HepG2 (cell line): ENCODE measurements around the gene TOPBP1.

Experiments
- ADNP ChIP-seq: sonication (generic); formaldehyde crosslinking; IDR thresholded peaks from 2 replicates; pipeline ENCODE4 v1.4.0; 2020; ENCODE audit warnings: missing genetic modification reagents
- FOXC1 ChIP-seq: sonication (generic); formaldehyde crosslinking; IDR thresholded peaks from 2 replicates; pipeline ENCODE4 v1.8.0; 2022; ENCODE audit warnings: mild to moderate bottlenecking, missing genetic modification reagents, borderline replicate concordance
- JUN ChIP-seq: sonication (generic); formaldehyde crosslinking; IDR thresholded peaks from 2 replicates; pipeline ENCODE4 v1.4.0; 2020; ENCODE audit warnings: mild to moderate bottlenecking, missing genetic modification reagents
- PLRG1 ChIP-seq: fragments of 450-650 bp; conservative IDR thresholded peaks from 2 replicates; pipeline ENCODE4 v1.6.1; 2016
- RFX5 ChIP-seq: IDR thresholded peaks from 2 replicates; pipeline ENCODE4 v1.6.1; 2011; ENCODE audit warnings: low read depth, low read length, improper control_type of control experiment
- TGIF2 ChIP-seq: IDR thresholded peaks from 2 replicates; pipeline ENCODE4 v1.6.1; 2016; ENCODE audit warnings: control low read depth, missing compliant biosample characterization
- ZNF160 ChIP-seq: sonication (generic); formaldehyde crosslinking; IDR thresholded peaks from 2 replicates; pipeline ENCODE4 v1.8.0; 2022; ENCODE audit warnings: mild to moderate bottlenecking, inconsistent platforms, missing genetic modification reagents
- ZNF292 ChIP-seq: sonication (generic); formaldehyde crosslinking; IDR thresholded peaks from 2 replicates; pipeline ENCODE4 v1.8.1; 2022; ENCODE audit warnings: mild to moderate bottlenecking, low read depth, missing genetic modification reagents, borderline replicate concordance
- ZNF780A ChIP-seq: sonication (generic); formaldehyde crosslinking; IDR thresholded peaks from 2 replicates; pipeline ENCODE4 v1.8.0; 2022; ENCODE audit warnings: mild to moderate bottlenecking, missing genetic modification reagents, moderate library complexity

DNA sequence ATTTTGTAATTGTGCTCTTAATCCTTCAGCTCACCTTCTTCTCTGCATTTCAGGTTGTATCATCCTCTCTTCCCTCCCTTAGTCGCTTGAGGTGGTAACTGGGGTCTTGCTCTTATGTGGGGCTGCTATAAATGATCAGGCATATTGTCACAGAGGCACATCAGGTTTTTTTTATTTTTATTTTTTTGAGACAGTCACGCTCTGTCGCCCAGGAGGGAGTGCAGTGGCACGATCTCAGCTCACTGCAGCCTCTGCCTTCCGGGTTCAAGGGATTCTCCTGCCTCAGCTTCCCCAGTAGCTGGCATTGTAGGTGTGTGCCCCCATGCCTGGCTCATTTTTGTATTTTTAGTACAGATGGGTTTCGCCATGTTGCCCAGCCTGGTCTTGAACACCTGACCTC is 78.3 kb downstream of the TOPBP1 start:
- TF ChIP-seq JUN (CRISPR knock-in tag) (no peak), PLRG1 (no peak), TGIF2 (no peak), RFX5 (no peak), ZNF160 (CRISPR knock-in tag) (no peak), ZNF292 (no peak), FOXC1 (CRISPR knock-in tag) (no peak), ADNP (no peak), ZNF780A (no peak)
